GM19035 (cell line): ENCODE data around the gene AGMO.
"Not testable (repeated sequence)": the region's sequence is repeated elsewhere in the genome, so short reads cannot be mapped to it uniquely, and the experiment has no call there.

Experiments used
- ATAC-seq: cut with Tn5 transposase; IDR thresholded peaks from one replicate; pipeline ENCODE4 v1.9.1; 2021; ENCODE audit not compliant: unreplicated experiment

The AGMO gene

DNA sequence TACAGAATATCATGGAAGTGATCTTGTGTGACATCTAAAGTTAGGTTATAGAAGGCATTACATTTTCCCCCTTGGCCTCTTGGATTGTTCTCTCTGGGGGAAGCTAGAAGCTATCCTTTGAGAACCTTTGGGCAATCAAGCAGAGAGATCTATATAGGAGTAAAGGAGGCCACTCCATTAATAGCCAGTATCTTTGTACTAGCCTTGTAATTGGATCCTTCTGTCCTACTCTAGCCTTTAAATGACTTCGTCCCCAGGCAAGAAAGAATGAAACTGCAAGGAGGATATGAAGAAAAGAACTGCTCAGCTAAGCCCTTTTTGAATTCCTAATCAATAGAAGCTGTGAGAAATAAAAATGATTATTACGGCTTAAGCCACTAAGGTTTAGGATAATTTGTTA is 230.9 kb downstream of the AGMO start:
- ATAC-seq, result no peak

DNA sequence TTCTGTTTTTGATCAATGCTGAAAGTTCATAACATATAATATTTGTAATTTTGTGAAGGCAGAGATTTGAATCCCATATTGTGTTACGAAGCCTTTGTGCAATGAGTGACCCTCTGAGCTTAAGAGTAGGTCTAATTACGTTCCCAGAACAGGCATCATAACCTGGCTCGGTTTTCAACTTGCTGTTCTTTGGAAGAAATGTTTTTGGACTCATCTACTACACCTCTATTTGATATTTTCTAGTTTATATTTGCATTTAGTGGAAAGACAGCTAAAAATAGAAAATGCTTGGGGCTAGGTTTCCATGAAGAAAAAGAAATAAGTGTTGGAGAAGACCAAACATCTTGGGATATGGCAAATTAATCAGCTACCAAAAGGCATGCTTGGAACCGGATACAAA is 234.8 kb downstream of the AGMO start:
- no peak for ATAC-seq

- no peak for ATAC-seq
These were observed 235.7 kb downstream of the AGMO start for GRCh38 chr7:15326044-15326644.

DNA sequence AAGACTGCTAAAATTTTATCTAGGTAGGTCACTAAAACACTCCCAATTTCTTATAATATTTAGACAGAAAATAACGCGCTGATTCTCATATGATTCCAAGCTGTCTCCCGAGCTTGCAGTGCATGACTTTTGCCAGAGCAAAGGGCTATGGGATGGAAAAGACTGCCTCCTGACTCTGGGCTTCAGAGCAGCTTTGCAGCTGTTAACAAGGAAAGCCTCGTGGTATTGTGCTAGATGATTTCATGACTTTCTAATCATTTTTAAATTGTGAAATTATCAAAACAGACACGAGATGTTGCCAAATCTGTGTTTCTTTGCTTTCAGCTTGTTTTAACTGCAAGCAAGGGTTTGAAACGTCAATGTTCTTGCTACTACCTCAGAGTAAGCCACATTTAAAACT is 238.3 kb downstream of the AGMO start:
- no peak for ATAC-seq

DNA sequence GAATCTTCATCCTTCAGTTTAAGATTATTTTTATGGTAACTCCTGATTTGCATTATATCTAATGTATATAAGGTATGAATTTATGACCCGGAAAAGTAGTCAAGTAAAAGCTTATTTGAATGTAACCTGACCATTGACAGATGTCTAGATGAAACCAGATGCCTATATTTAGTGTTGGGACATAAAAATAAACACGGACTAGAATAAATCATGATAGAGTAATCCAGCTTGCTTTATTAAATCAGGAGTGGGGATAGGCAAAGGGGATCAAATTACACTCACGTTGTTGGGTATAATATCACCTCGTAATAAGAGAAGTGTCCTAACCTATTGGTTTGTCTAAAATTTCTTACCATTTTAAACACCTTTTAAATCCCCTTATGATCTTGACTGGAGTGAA is 244.6 kb downstream of the AGMO start:
- ATAC-seq, result no peak

DNA sequence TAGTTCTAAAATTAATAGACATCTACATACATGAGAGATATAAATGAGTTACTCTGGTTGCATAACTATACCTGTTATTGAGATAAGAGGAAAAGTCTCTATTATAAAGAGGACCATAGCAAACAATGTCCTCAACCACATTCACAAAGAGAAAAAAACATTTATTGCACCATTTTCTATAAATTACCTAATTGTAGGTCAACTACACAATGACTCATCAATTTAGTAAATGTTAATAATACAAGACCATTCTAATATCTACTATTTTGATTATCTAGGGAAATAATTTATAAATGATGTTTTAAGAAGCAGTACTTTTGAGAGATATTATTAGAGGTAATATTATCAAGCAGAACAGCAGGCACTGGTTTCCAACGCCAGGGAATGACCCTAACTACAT is 246.1 kb downstream of the AGMO start:
- ATAC-seq, result no peak

DNA sequence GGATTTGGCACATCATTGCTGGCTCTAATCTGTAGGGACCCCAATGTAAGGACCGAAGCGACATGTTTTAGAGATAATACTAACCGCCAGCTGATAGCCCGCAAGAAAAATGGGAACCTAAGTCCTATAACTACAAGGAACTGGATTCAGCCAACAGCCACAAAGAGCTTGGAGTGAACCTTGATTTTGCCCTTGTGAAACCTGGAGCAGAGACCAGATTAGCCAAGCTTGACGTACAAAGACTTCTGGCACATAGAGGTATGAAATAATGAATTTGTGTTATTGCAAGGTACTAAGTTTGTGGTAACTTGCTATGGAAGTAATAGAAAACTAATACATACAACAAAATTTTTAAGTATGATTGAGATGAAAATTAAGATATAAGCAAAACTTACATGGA is 246.9 kb downstream of the AGMO start:
- ATAC-seq, result no peak

- no peak for ATAC-seq
These were observed 248.5 kb downstream of the AGMO start for GRCh38 chr7:15313361-15313760.

GRCh38 chr7:15309872-15310271 is 251.9 kb downstream of the AGMO start:
- ATAC-seq, result no peak

DNA sequence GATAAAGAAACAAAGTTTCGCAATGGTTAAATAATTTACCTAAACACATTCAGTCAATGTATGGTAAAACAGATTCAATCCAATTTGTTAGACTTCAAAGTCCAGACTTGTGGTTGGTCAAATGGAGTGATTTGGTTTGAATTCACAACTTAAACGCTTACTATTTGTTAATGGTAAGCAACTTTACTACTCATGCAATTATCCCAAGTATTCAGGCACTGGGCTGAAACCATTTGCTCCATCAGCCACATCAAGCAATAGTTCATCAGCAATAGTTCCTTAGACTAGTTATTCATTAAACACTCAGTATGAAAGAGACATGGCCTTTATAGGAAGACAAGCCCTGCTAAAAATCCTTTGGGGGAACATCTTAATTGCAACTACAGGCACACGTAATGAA is 253.0 kb downstream of the AGMO start:
- ATAC-seq, result no peak

GRCh38 chr7:15306296-15306695 is 255.5 kb downstream of the AGMO start:
- no peak for ATAC-seq

GRCh38 chr7:15305002-15305600 is 256.7 kb downstream of the AGMO start:
- ATAC-seq, result no peak

DNA sequence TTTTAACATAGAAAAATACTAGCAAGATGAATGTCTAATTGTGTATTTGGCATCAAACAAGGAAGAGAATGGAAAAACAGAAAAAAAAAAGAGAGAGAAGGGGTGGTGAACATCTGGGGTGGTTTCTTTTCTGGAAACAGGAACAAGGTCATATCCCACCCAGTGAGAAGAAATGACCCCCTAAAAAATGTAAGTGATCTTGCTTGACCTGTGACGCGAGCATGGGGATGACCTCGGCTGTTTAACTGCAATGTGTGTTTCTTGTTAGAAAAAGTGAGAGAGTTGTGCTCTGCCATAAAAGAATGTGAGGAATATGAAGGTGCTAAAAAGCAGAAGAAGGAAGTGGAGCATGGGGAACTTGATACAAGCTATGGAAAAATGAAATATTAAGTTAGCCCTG is 258.5 kb downstream of the AGMO start:
- no peak for ATAC-seq

GRCh38 chr7:15300986-15301385 is 260.8 kb downstream of the AGMO start:
- ATAC-seq, result not testable (repeated sequence)

DNA sequence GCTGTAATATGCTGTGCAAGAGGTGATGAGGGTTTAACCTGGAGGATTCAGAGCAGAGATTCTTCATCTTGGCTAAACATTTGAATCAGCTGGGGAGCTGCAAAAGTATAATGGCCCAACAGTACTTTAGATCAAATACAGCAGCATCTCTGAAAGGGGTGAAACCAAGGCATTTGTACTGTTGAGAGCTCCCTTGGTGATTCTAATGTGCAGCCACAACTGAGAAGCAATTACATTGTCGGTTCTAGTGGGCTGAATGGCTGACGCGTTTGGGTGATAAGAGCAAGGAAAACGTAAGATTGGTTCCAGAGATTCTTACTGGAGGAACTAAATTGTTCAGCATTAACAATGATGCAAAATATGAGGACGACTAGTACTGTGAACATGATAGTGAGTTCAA is 269.7 kb downstream of the AGMO start:
- no peak for ATAC-seq

GRCh38 chr7:15291699-15292098 is 270.1 kb downstream of the AGMO start:
- ATAC-seq, result no peak

DNA sequence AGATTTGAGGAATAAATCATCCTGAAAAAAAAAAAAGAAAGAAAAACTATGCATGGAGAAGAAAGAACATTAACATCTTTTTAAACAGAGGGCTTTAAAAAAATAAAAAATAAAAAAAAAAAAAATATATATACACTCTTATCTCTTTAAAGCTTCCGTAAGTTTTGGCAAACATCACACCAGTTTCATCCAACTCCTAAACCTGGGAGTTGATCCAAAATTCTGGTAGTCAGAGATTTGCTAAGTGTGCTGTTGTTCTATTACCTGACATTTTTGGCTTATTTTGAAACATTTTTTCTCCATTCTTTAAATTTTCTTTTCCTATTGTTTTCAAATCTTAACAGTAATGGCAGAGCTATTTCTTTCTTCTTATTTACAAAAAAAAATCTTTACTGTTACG is 273.1 kb downstream of the AGMO start:
- no peak for ATAC-seq

DNA sequence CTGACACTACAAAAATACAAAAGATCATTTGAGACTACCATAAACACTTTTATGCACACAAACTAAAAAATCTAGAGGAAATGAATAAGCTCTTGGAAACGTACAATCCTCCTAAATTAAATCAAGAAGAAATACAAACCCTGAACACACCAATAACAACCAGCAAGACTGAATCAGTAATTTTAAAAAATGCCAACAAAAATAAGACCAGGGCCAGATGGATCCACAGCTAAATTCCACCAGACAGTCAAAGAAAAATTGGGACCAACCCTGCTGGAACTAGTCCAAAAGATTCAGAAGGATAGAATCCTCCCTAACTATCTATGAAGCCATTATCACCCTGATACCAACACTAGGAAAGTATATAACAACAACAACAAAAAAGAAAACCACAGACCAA is 277.4 kb downstream of the AGMO start:
- ATAC-seq, result no peak

- no peak for ATAC-seq
These were observed 281.6 kb downstream of the AGMO start for GRCh38 chr7:15280078-15280733.

DNA sequence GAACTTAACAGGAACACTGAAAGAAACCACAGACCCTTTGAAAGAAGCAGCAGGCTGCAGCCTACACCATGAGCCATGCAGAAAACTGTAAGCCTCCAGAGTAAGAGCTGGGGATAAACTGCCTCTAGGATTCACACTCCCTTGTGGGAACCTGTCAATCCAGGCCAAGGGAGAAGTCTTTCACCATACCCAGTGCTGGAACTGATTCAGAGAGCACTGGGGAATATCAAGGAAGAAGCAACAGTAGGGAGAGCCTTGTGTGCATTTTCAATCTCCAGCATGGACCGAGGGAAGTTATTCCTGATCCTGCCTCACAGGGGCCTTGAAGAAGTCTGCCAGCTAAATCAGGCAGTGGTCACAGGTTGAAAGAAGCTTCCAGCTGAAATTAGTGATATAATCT is 282.2 kb downstream of the AGMO start:
- no peak for ATAC-seq

- ATAC-seq, result no peak
These were observed 304.1 kb downstream of the AGMO start for GRCh38 chr7:15257689-15258088.

- no peak for ATAC-seq
These were observed 309.6 kb downstream of the AGMO start for GRCh38 chr7:15252181-15252580.

GRCh38 chr7:15248514-15248913 is 313.3 kb downstream of the AGMO start:
- no peak for ATAC-seq
